ENCODE measurements around the gene ZMYM4.

DNA sequence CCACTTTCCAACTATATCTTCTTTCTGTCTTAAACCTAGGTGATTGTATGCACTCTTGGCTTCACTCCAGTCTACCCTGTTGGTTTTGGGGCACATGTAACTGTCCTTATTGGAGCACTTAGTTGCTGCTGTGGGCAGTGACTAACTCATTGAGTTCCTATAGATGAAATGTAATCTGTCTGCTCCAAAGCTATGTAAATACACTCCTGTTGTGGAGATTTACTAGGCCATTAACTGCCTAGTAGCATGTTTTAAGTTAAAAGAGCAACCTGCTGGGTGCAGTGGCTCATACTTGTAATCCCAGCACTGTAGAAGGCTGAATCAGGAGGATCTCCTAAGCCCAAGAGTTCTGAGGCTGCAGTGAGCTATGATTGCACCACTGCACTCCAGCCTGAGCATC is 137.6 kb downstream of the ZMYM4 start:
- no peak for TF ChIP-seq CTCF (optimal IDR thresholded peaks at IDR 0.05 in 1 of 3, IDR thresholded peaks at IDR 0.05 in 1 of 3, conservative IDR thresholded peaks at IDR 0.05 in 1 of 3; ENCODE audit: extremely low read depth in 1 of 3, insufficient read depth in 2 of 3, low read length in 3 of 3)
- no peak for TF ChIP-seq EZH2 (IDR thresholded peaks at IDR 0.05; ENCODE audit: low read length)
